ENCODE results near the gene ARPC5.
A peak's percentile ranks its signal among the peaks of the same experiment; 100 is the strongest.
"Not testable (repeated sequence)": the region's sequence is repeated elsewhere in the genome, so short reads cannot be mapped to it uniquely, and the experiment has no call there.

The ARPC5 gene

GRCh38 chr1:183645531-183645930 lies 9.9 kb upstream of the ARPC5 start:
- no peak for DNase-seq

- no peak for DNase-seq
Observed at GRCh38 chr1:183642166-183642565, 6.6 kb upstream of the ARPC5 start.

GRCh38 chr1:183640193-183640592 lies 4.6 kb upstream of the ARPC5 start:
- no peak for DNase-seq

- DNase-seq = no peak
Observed at GRCh38 chr1:183638649-183639387, 3.2 kb upstream of the ARPC5 start.

DNA sequence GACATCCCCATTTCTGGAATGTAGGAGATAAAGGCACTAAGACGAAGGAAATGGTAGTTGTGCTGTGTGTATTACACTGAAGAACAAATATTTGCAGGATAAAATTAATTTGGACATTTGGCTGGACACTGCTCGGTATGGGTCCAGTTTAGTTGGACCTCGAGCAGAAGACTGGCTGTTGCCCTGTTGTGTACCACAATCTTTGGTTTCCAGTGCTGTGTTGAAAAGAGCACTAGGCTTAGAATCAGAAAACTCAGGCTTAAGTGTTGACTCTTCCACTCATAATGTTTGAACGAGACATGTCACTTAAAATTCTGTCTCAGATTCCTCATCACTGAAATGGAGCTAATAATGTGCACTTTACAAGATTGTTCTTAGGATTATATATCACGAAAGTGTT lies 1.2 kb upstream of the ARPC5 start:
- no peak for DNase-seq

DNA sequence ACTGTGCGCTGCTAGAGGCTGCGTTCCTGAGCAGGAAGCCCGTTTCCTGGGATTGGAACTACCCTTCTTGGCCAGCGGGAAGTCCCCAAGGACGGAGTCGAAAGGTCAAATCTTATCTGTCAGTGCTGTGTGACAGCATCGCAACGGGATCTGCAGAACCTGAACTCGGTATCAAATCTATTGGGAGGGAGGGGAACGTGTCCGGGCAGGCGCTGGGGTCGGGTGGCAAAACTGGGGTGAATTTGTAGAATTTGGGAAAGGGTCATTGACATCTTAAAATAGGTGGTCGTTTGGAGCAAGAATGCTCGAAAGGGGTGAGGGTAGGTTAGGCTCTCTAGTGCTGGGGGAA lies 725 bp upstream of the ARPC5 start:
- no peak for DNase-seq

GRCh38 chr1:183635099-183635605 lies 431 bp downstream of the ARPC5 start:
- DNase-seq = peak; percentile 6

- DNase-seq = no peak
Observed at GRCh38 chr1:183634429-183635065, 1.0 kb downstream of the ARPC5 start.

- DNase-seq = no peak
Observed at GRCh38 chr1:183633676-183634343, 1.8 kb downstream of the ARPC5 start.

- no peak for DNase-seq
Observed at GRCh38 chr1:183632964-183633363, 2.6 kb downstream of the ARPC5 start.

GRCh38 chr1:183632114-183632513 lies 3.5 kb downstream of the ARPC5 start:
- DNase-seq = no peak

DNA sequence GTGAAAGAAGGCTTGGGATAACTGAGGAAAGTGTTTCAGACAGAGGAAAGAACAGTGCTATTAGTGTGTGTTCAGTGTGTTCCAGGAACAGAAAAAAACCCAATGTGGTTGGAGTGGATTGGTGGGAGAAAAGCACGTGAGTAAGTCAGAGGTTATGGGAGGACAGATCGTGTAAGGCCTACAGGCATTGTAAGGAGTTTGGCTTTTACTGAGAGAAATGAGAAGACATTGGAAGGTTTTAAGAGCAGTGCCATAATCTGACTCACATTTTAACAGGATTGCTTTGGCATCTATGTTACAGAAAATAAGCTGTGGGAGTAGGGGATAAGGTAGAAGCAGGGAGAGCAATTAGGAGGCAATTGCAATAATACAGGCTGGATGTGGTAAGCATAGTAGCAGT lies 4.8 kb downstream of the ARPC5 start:
- no peak for DNase-seq

DNA sequence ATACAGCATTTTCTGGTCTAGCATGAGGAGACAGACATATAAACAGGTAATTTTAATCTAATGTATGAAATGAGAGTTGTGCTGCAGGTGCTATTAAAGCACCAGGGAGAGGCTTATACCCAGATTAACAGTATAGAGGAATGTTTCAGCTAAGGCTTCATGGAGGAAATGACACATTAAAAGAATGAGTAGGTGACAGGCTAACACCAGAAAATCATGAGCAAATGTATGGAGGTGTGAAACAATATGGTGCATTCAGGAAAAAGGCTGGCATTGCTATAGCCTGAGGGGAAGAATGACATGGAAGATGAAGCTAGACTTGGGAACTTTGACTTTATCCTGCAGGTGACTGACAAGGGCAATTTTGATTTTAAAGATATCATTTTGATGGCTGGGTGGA lies 7.0 kb downstream of the ARPC5 start:
- DNase-seq = no peak

DNA sequence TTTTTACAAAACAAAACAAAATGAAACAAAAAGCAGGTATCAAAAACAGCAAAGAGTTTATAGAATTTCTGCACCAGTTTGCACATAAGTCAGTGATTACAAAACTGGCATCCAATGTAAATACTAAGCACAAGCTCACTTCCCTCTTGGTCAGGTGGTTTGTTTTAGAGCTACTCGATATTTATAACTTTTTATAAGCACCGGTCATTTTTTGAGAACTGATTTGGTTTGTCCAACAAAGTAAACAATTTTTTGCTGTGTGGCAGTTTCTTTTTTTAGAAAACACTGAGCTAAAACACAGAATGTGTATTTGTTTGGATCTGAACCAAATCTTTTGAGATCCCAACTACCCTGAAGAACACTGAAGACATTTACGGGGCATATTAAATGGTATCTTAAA lies 9.3 kb downstream of the ARPC5 start:
- not testable (repeated sequence) for DNase-seq

DNA sequence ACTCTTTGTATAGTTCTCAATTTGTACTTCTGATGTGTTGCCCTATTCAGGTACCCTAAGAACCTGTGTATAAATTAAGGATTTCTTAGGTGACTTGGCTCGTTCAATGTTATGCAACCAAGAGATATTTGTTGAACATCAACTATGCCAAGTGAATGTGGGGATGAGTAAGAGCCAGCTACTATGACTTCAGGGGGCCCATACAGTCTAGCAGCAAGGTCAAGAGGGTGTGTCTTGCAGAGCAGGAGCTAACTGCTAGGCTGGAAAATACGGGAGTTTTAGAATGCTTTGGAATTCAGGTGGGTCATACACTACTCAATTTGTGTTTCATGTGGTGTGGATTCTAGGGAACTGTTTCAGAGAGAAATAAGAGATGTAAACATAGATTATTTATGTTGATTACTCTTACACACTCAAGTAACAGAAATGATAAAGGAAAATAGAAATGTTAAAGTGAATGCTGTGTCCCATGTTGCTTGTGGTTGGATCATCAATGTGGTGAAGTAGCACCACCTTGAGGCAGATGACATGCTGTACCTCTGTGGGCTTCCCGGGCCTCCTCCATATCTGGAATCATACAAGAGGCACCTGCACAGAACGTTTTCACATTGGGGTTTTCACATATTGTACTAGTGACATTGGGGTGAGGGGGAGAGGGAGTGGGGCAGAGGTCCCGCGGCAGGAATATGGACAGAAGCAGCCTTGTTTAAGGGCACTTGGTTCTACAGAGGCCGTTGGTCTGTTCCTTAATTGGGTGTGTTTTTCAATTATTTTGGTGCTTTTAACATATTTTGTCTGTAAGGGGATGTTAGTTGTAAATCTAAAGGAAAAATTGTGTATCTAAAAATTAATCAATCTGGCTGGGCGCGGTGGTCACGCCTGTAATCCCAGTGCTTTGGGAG lies 12.4 kb downstream of the ARPC5 start:
- peak; percentile 28 for DNase-seq

- DNase-seq = no peak
Observed at GRCh38 chr1:183622013-183622412, 13.6 kb downstream of the ARPC5 start.

DNA sequence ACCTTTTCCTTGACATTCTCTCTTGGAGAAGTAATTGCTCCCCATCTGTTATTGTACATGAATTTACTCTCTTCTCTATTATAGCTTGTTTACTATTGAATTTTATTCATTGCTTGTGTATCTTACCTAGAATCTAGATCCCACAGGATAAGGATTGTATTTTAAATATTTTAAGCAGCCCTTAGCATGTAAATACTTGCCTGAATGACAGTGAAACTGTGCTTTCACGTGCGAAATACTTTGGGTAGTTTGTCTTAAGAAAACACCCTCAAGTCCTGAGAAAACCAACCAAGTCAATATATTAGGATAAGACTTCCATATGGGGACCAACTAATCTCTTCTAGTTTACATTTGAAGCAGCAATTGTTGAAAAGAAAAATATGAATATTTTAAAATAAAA lies 15.3 kb downstream of the ARPC5 start:
- no peak for DNase-seq

GRCh38 chr1:183619781-183620180 lies 15.8 kb downstream of the ARPC5 start:
- no peak for DNase-seq

GRCh38 chr1:183618202-183618601 lies 17.4 kb downstream of the ARPC5 start:
- DNase-seq = not testable (repeated sequence)

GRCh38 chr1:183612975-183613374 lies 22.6 kb downstream of the ARPC5 start:
- not testable (repeated sequence) for DNase-seq

GRCh38 chr1:183612407-183612806 lies 23.2 kb downstream of the ARPC5 start:
- no peak for DNase-seq

DNA sequence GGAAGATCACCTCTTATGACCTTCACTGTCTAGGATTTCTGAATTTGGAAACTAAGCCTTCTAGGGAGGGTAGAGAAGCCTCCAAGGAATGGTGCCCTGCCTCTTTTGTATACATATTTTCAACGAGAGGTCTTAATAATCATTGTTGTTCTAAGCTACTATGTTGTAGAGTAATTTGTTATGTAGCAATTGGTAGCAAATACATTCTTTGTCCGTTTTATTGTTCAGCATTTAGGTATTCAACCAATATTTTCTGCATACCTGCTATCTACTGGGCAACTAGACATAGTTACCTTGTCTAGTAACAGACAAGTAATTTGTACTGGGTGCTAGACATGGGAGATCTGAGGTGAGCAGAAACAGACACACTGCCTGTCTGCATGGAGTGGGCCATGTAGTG lies 24.6 kb downstream of the ARPC5 start:
- no peak for DNase-seq

Measured in activated gamma-delta T cell treated with Interleukin-2 at 50 U/mL for 16 hours (primary cell).